SU-DHL-6 (cell line): ENCODE measurements around the gene TATDN2.

Experiments
- H2AFZ ChIP-seq: fragments of 200-600 bp; sonication (generic); 2 replicates; pipeline ENCODE4 v1.6.1; 2014; ENCODE audit warnings: low read depth, mild to moderate bottlenecking, moderate library complexity, mixed read lengths, antibody characterized with exemption, low read length; ENCODE audit not compliant: severe bottlenecking
- H3F3A ChIP-seq: fragments of 200-600 bp; shearing (Covaris generic); 2 replicates; pipeline ENCODE4 v1.6.0; 2016; ENCODE audit warnings: antibody characterized with exemption, mild to moderate bottlenecking; ENCODE audit not compliant: insufficient read depth
- H3K27ac ChIP-seq: fragments of 200-600 bp; sonication (generic); 2 replicates; pipeline ENCODE4 v1.5.1; 2016; ENCODE audit warnings: low read depth, mild to moderate bottlenecking, low read length, moderate library complexity, mixed read lengths
- H3K27me3 ChIP-seq: fragments of 200-600 bp; sonication (generic), shearing (Covaris generic); 2 replicates; pipeline ENCODE4 v1.6.0; 2014; ENCODE audit warnings: mild to moderate bottlenecking, low read length
- H3K36me3 ChIP-seq: fragments of 200-600 bp; sonication (generic); 2 replicates; pipeline ENCODE4 v1.6.1; 2014; ENCODE audit warnings: mild to moderate bottlenecking, low read length, mixed read lengths
- H3K4me2 ChIP-seq: fragments of 300-600, 200-600 bp; shearing (Covaris generic), sonication (generic); 2 replicates; pipeline ENCODE4 v1.6.0; 2014; ENCODE audit warnings: low read length, low read depth, mild to moderate bottlenecking; ENCODE audit not compliant: poor library complexity, severe bottlenecking
- H3K4me3 ChIP-seq: fragments of 200-600 bp; sonication (generic); 2 replicates; pipeline ENCODE4 v1.5.1; 2014; ENCODE audit warnings: antibody characterized with exemption, low read length, mild to moderate bottlenecking, mixed read lengths; ENCODE audit not compliant: insufficient read depth, poor library complexity, severe bottlenecking
- H3K79me2 ChIP-seq: fragments of 200-600 bp; sonication (generic); 2 replicates; pipeline ENCODE4 v1.6.1; 2014; ENCODE audit warnings: mild to moderate bottlenecking, low read length, moderate library complexity; ENCODE audit not compliant: insufficient read depth
- H3K9ac ChIP-seq: fragments of 200-600 bp; sonication (generic); 2 replicates; pipeline ENCODE4 v1.7.0; 2014; ENCODE audit warnings: mild to moderate bottlenecking, low read length
- H3K9me2 ChIP-seq: fragments of 200-600 bp; sonication (generic); replicated peaks from 2 replicates; pipeline ENCODE4 v1.6.1; 2014; ENCODE audit warnings: low read length; ENCODE audit not compliant: insufficient read depth
- H3K9me3 ChIP-seq: fragments of 200-600 bp; sonication (generic); 2 replicates; pipeline ENCODE4 v1.6.1; 2014; ENCODE audit warnings: low read length, mixed read lengths; ENCODE audit not compliant: insufficient read depth
- H4K20me1 ChIP-seq: fragments of 200-600 bp; sonication (generic); 2 replicates; pipeline ENCODE4 v1.6.1; 2014; ENCODE audit warnings: low read depth, mild to moderate bottlenecking, antibody characterized with exemption, low read length, moderate library complexity, mixed read lengths
- EZH2phosphoT487 ChIP-seq: fragments of 200-600 bp; sonication (generic), shearing (Covaris generic); conservative IDR thresholded peaks from 2 replicates; pipeline ENCODE4 v1.6.1; 2018; ENCODE audit warnings: mild to moderate bottlenecking, antibody characterized with exemption, low read length, moderate library complexity, mixed read lengths
- TF ChIP-seq, protein P1 (sequence below): fragments of 200-600 bp; sonication (generic); IDR thresholded peaks from one replicate; pipeline ENCODE4 v1.5.1; 2017; ENCODE audit warnings: antibody characterized with exemption, mild to moderate bottlenecking, low read length, moderate library complexity; ENCODE audit not compliant: insufficient read depth, poor library complexity, severe bottlenecking

Gene TATDN2

DNA sequence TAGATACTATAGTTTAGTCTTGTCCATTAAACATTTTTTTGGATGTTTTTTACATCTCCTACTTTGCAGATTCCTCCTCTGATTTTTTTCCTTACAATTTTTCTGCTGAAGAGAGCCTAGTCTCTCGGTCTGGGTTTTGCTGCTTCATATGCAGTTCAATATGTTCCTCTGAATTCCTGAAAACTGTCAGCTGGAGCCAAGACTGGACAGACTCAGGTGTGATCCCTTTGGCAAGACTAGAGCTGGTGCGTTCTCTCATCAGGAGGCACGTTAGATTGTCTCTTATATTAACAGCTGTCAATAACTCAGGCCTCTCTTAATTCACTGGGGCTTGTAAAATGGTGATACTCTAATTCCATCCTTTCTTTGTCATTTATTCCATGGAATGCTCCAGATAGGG is 57.9 kb downstream of the TATDN2 start:
- Histone ChIP-seq H3K27me3 (no peaks in the 10 kb centered on the region), H3K9me3 (no peaks in the 10 kb centered on the region), H3K4me3 (no peak overlapping the region), H4K20me1 (no peaks in the 10 kb centered on the region), H2AFZ (no peak overlapping the region), H3K9ac (no peak overlapping the region), H3K79me2 (no peaks in the 10 kb centered on the region), H3K36me3 (peaks cover 14% of the 10 kb centered on the region; the same call in 1 of the 2 replicates), H3K4me2 (no peak overlapping the region), H3F3A (no peaks in the 10 kb centered on the region), H3K9me2 (no peaks in the 10 kb centered on the region), H3K27ac (no peak overlapping the region)
- TF ChIP-seq, protein P1, sequence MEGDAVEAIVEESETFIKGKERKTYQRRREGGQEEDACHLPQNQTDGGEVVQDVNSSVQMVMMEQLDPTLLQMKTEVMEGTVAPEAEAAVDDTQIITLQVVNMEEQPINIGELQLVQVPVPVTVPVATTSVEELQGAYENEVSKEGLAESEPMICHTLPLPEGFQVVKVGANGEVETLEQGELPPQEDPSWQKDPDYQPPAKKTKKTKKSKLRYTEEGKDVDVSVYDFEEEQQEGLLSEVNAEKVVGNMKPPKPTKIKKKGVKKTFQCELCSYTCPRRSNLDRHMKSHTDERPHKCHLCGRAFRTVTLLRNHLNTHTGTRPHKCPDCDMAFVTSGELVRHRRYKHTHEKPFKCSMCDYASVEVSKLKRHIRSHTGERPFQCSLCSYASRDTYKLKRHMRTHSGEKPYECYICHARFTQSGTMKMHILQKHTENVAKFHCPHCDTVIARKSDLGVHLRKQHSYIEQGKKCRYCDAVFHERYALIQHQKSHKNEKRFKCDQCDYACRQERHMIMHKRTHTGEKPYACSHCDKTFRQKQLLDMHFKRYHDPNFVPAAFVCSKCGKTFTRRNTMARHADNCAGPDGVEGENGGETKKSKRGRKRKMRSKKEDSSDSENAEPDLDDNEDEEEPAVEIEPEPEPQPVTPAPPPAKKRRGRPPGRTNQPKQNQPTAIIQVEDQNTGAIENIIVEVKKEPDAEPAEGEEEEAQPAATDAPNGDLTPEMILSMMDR = no peak
- no peak for TF ChIP-seq EZH2phosphoT487

DNA sequence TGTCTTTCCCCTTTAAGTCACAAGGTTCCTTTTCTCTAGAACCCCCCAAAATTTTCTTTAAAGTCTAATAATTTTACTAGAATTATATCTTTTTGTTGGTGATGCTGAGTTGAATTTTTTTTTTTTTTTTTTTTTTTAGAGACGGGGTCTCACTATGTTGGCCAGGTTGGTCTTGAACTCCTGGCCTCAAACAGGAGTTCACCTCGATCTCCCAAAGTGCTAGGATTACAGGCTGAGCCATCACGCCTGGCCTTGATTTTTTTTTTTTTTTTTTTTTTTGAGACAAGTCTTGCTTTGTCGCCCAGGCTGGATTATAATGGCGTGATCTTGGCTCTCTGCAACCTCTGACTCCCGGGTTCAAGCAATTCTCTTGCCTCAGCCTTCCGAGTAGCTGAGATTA is 60.4 kb downstream of the TATDN2 start:
- H3K79me2 ChIP-seq = no peaks in the 10 kb centered on the region
- no peaks in the 10 kb centered on the region for H3K9me2 ChIP-seq
- no peaks in the 10 kb centered on the region for H3K9me3 ChIP-seq
- no peak overlapping the region for H3K9ac ChIP-seq
- H3K4me3 ChIP-seq = no peak overlapping the region
- TF ChIP-seq, protein P1 = no peak
- no peak for TF ChIP-seq EZH2phosphoT487
- no peaks in the 10 kb centered on the region for H3K27me3 ChIP-seq
- no peaks in the 10 kb centered on the region for H4K20me1 ChIP-seq
- H3F3A ChIP-seq = no peaks in the 10 kb centered on the region
- no peak overlapping the region for H3K27ac ChIP-seq
- no peak overlapping the region for H2AFZ ChIP-seq
- H3K4me2 ChIP-seq = no peak overlapping the region
- peaks cover 14% of the 10 kb centered on the region; the same call in 1 of the 2 replicates for H3K36me3 ChIP-seq

DNA sequence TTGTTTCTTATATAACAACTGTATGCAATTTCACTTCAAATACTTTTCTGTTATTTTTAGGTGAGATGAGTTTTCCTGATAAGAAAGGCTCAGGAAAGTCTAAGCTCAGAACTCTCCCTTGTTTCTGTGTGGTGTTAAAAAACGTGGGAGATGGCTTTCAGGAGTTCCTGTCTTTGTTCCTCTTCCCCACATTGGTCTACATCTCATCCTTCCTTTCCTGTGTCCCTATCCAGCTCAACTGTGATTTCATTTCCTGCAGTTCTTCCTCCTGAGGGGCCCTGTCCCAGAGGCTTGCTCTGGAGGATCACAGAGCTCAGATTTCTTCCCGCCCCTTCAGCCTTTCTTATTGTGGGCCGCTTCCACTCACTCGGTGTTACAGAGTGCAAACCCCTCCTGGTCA is 61.5 kb downstream of the TATDN2 start:
- Histone ChIP-seq H3K27ac (no peak overlapping the region), H3K36me3 (peaks cover 14% of the 10 kb centered on the region; the same call in 1 of the 2 replicates), H4K20me1 (no peaks in the 10 kb centered on the region), H3K4me2 (no peak overlapping the region), H3K9me2 (no peaks in the 10 kb centered on the region), H3K79me2 (no peaks in the 10 kb centered on the region), H2AFZ (no peak overlapping the region), H3K4me3 (no peak overlapping the region), H3K9me3 (no peaks in the 10 kb centered on the region), H3F3A (no peaks in the 10 kb centered on the region), H3K27me3 (no peaks in the 10 kb centered on the region), H3K9ac (no peak overlapping the region)
- no peak for TF ChIP-seq EZH2phosphoT487
- TF ChIP-seq, protein P1 = no peak
